A549 treated with ZK216348 at 1 μM for 4 hours (cell line): ENCODE results near the gene FN3KRP. TPM values are rescaled to one million over a fixed set of nuclear protein-coding genes. Genes with fewer than 3 reads are reported as not detected.

Experiments used
- total RNA-seq: library from RNA; stranded (reverse); fragments of 200-300 nt; extraction: Qiagen RNA extraction; gene quantifications from 5 replicates; pipeline ENCODE4 v1.2.3, GENCODE V29; 2022; ENCODE audit warnings: low read depth

FN3KRP gene, protein sequence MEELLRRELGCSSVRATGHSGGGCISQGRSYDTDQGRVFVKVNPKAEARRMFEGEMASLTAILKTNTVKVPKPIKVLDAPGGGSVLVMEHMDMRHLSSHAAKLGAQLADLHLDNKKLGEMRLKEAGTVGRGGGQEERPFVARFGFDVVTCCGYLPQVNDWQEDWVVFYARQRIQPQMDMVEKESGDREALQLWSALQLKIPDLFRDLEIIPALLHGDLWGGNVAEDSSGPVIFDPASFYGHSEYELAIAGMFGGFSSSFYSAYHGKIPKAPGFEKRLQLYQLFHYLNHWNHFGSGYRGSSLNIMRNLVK
- 60.6 to 70.3 TPM (median 66.1 TPM) in 5 replicates for total RNA-seq

DNA sequence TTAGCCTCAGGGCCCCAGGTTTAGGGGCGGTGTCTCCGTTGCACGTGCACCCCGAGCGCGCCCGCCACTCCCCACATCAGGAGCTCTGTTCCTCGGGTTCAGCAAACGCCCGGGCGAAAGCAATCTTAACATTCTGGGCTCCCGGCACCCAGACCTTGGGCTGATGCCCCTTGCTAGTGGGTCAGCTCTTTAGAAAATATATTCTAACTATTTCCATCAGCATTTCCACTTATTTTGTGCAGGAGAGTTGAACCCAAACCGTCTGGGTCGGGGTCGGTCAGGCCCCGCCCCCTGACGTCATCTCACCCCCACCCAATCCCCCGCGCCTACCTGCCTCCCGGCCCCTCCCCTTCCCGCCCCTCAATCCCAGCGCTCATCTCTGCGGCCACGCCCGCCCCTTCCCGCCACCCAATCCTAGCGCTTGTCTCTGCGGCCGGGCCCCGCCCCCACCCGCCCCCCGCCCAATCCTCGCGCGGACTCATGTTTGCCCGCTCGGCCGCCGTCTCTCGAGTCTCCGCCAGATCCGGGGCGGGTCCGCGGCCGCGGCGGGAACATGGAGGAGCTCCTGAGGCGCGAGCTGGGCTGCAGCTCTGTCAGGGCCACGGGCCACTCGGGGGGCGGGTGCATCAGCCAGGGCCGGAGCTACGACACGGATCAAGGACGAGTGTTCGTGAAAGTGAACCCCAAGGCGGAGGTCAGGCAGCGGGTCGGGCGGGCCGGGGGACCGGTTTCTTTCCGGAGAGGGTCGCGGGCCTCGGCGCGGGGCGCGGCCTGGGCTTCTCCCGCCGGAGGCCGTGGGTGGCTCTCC, at the start of gene FN3KRP:
Gene FN3KRP (plus strand): TSS at position 504 of the 808 bp plus-strand sequence. CDS start 50 bp downstream, at position 554.

DNA sequence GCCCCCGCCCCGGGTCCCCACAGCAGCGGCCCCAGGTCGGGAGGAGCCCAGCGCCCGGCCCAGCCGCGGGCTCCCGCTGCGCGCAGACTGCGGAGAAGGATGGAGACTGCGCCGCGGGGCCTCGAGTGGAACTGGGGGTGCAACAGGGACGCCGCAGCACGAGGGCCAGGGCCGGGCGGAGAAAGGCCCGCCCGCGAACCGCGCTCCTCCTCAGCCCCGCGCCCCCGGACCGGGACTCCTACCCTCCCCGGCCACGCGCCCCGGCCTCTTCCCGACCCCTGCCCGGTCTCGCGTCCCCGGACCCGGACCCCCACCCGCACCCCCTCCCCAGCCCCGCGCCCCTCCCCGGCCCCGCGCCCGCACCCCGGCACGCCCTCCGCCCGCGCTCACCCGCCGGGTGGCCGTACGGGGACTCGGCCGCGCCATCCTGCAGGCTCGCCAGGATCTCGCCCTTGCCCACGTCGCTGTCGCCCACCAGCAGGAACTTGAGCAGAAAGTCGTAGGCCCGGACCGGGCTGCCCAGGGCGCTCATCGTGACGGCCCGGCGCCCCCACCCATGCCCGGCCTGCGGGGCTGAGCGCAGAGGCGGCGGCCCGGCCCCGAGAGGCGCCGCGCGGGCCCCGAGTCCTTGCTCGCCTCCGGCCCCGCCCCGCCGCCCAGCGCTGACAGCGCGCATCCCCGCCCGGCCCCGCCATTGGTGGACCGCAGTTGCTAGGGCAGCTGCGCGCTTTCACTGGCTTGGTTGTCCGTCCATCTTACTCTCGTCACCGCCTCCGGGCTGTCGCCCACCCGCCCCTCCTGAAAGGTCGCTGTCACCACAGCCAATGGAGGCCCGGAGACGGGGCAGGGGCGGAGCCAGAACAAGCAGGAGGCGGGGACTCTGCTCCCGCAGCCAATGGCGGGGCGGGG, 18.2 kb upstream of the FN3KRP start, which contains the start of gene RAB40B:
Gene RAB40B (minus strand): TSS at position 634 of the 909 bp plus-strand sequence. CDS start 102 bp downstream, at position 532.

DNA sequence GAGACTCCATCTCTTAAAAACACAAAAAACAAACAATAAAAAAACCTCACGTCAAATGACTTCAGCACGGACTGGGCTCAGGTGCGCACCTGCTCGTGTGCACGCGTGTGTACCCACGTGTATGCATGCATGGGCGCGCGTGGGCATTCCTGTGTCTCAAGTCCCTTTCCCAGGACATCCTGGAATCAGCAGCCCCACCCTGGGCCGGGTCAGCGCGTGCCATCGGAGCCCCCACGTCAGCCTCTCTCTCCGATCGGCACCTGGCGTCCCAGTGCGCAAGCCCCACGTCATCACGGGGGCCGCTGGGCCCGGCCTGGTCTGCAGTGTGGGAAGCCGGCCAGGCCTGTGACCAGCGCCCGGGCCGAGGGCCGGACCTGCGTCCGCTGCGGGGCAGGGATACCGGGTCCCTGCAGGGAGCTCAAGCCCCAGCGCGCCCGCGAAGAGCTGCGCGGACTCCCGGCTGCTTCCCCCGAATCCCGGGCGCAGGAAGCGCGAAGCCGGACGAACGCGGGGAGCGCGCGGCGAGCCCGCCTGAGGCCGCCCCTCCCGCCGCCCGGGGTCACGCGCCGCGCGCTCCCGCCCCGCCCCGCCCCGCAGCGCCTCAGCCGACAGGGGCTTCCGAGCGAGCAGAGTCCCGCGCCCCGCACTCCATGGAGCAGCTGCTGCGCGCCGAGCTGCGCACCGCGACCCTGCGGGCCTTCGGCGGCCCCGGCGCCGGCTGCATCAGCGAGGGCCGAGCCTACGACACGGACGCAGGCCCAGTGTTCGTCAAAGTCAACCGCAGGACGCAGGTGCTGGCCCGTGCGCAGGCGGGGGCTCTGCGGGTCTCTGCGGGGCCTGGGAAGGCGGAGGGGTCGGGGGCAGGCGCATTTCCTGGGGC, 18.7 kb downstream of the FN3KRP start, which contains the start of gene FN3K:
Gene FN3K (plus strand): TSS at position 629 of the 880 bp plus-strand sequence. CDS start 22 bp downstream, at position 651.

DNA sequence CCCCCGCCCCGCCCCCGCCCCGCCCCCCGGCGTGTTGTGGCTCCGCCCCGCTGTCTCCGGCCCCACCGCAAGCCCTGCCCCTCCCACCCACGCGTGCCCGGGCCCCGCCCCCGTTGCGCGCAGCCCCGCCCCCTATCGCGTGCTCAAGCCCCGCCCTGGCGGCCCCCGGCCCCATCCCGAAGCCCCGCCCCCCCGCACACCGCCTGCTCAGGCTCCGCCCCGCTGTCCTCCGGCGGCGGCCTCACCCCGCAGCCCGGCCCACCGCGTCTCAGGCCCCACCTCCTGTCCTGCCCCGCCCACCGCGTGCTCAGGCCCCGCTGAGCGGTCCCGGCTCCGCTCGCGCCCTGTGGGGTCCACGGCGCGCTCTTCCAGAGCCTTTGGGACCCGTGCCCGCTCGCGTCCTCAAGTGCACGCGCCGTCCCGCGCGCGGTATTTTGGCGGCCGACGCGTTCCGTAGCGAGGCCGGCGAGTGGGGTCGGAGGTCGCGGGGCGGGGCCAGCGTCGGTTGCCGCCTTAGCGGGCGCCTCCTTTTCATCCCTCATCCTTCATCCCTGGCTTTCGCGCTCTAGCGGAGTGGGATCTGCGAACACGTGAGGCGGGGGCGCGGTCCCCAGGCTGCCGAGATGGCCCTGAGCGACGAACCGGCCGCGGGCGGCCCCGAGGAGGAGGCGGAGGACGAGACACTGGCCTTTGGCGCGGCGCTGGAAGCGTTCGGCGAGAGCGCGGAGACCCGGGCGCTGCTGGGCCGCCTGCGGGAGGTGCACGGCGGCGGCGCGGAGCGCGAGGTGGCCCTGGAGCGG, 35.3 kb downstream of the FN3KRP start, which contains the start of gene TBCD:
Gene TBCD (plus strand): TSS at position 495 of the 800 bp plus-strand sequence. CDS start 129 bp downstream, at position 624.

Other genes with a start within 250 kb of the FN3KRP start
- gene FOXK2, start 197.0 kb upstream of the FN3KRP start, total RNA-seq, result 44.3 to 63.1 TPM (median 54.7 TPM) in 5 replicates
- gene WDR45B, start 68.3 kb upstream of the FN3KRP start, total RNA-seq, result 87.9 to 93.2 TPM (median 91.2 TPM) in 5 replicates
- gene RAB40B, start 18.0 kb upstream of the FN3KRP start, total RNA-seq, result 10.8 to 18.9 TPM (median 17.7 TPM) in 5 replicates
- gene FN3K, start 18.9 kb downstream of the FN3KRP start, total RNA-seq, result 6.3 to 10.2 TPM (median 9.0 TPM) in 5 replicates
- 56.6 to 82.1 TPM (median 79.3 TPM) in 5 replicates for gene TBCD, start 35.4 kb downstream of the FN3KRP start, total RNA-seq
- not detected in 5 replicates for gene ZNF750, start 123.3 kb downstream of the FN3KRP start, total RNA-seq